Type B pancreatic cell (in vitro differentiated cells): ENCODE measurements around the gene APAF1. TPM values are rescaled to one million over a fixed set of nuclear protein-coding genes. Genes with fewer than 3 reads are reported as not detected.
"Not testable (repeated sequence)": the region's sequence is repeated elsewhere in the genome, so short reads cannot be mapped to it uniquely, and the experiment has no call there.

ENCODE experiments used
- DNase-seq: peaks from one replicate; pipeline ENCODE4 v3.0.0; 2021; ENCODE audit warnings: mixed read lengths; ENCODE audit not compliant: unreplicated experiment; ENCODE audit errors: extremely low spot score
- H3K27ac Mint-ChIP-seq: 2 replicates; pipeline ENCODE4 v1.8.0; 2021; ENCODE audit warnings: mild to moderate bottlenecking, mixed read lengths
- H3K27me3 Mint-ChIP-seq: 2 replicates; pipeline ENCODE4 v1.8.0; 2021; ENCODE audit warnings: mixed read lengths
- H3K36me3 Mint-ChIP-seq: 2 replicates; pipeline ENCODE4 v1.8.0; 2021; ENCODE audit warnings: mixed read lengths
- H3K4me1 Mint-ChIP-seq: one replicate; pipeline ENCODE4 v1.8.0; 2021; ENCODE audit warnings: mixed read lengths; ENCODE audit not compliant: unreplicated experiment
- H3K4me3 Mint-ChIP-seq: 2 replicates; pipeline ENCODE4 v1.8.0; 2021; ENCODE audit warnings: mild to moderate bottlenecking, mixed read lengths
- H3K9me3 Mint-ChIP-seq: 2 replicates; pipeline ENCODE4 v1.8.0; 2021; ENCODE audit warnings: mixed read lengths
- CTCF ChIP-seq: fragments of 200-600 bp; sonication (generic); conservative IDR thresholded peaks from 2 replicates; pipeline ENCODE4 v1.5.0; 2021; ENCODE audit warnings: antibody characterized with exemption, mild to moderate bottlenecking
- total RNA-seq: library from RNA; stranded (reverse); gene quantifications from 2 replicates; pipeline ENCODE4 v1.2.1, GENCODE V29; 2021; ENCODE audit warnings: low replicate concordance

The APAF1 gene
- total RNA-seq, 1 donor from 2014 or later: 21.7 TPM

DNA sequence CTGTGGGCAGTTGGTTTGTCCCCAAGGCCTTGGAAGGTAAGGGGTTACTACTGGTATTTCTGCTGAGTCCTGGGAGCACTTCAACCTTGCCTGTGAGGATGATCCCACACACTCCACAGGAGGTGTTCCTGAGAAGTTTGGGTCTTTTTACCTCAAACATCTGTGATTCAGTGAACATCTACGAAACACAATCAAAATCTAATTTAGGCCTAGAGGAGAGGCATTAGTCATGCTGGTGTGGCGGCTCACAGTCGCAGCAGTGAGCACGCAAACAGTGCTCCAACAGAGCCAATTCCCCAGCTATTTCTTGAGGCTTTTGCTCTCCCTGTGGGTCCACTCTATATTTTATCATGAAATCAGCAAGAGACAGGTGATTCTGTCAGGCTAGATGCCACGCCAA is 107.6 kb downstream of the APAF1 start:
- Mint-ChIP-seq H3K9me3 (peaks cover 9% of the 10 kb centered on the region), H3K4me3 (no peak overlapping the region), H3K27ac (no peak overlapping the region), H3K4me1 (peaks cover 26% of the 10 kb centered on the region), H3K36me3 (peaks cover 4% of the 10 kb centered on the region), H3K27me3 (peaks cover 6% of the 10 kb centered on the region)
- no peak for TF ChIP-seq CTCF
- no peak for DNase-seq

GRCh38 chr12:98754095-98754494 is 109.0 kb downstream of the APAF1 start:
- Mint-ChIP-seq H3K9me3 (peaks cover 9% of the 10 kb centered on the region), H3K4me1 (peaks cover 26% of the 10 kb centered on the region), H3K27ac (no peak overlapping the region), H3K27me3 (peaks cover 6% of the 10 kb centered on the region), H3K4me3 (no peak overlapping the region), H3K36me3 (peaks cover 4% of the 10 kb centered on the region)
- DNase-seq: no peak
- TF ChIP-seq CTCF: no peak

DNA sequence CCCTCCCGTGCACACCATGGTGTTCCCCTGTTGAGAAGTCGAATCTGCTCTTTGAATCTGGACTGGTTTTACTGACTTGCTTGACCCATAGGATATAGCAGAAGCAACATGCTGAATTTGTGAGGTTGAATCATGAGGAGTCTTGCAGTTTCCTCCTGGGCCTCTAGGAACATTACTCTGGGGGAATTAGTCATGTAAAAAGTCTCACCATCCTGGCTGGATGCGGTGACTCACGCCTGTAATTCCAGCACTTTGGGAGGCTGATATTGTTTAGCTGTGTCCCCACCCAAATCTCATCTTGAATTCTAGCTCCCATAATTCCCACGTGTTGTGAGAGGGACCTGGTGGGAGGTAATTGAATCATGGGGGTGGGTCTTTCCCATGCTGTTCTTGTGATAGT is 110.8 kb downstream of the APAF1 start:
- H3K9me3 Mint-ChIP-seq, H3K27ac Mint-ChIP-seq, H3K36me3 Mint-ChIP-seq, H3K27me3 Mint-ChIP-seq, H3K4me3 Mint-ChIP-seq, DNase-seq: not testable (repeated sequence)
- H3K4me1 Mint-ChIP-seq: peaks cover 22% of the 10 kb centered on the region

- peaks cover 22% of the 10 kb centered on the region for H3K4me1 Mint-ChIP-seq
- DNase-seq: no peak
- no peak overlapping the region for H3K27ac Mint-ChIP-seq
- peaks cover 5% of the 10 kb centered on the region for H3K9me3 Mint-ChIP-seq
- H3K36me3 Mint-ChIP-seq: peaks cover 4% of the 10 kb centered on the region
- no peak for TF ChIP-seq CTCF
- H3K27me3 Mint-ChIP-seq: no peaks in the 10 kb centered on the region
- H3K4me3 Mint-ChIP-seq: no peak overlapping the region
Observed at GRCh38 chr12:98757455-98757854, 112.4 kb downstream of the APAF1 start.

- peaks cover 5% of the 10 kb centered on the region for H3K9me3 Mint-ChIP-seq
- TF ChIP-seq CTCF: no peak
- H3K4me3 Mint-ChIP-seq: no peak overlapping the region
- H3K27ac Mint-ChIP-seq: no peak overlapping the region
- no peaks in the 10 kb centered on the region for H3K27me3 Mint-ChIP-seq
- H3K36me3 Mint-ChIP-seq: peaks cover 4% of the 10 kb centered on the region
- peaks cover 14% of the 10 kb centered on the region for H3K4me1 Mint-ChIP-seq
- DNase-seq: peak; percentile 22
Observed at GRCh38 chr12:98758331-98758730, 113.2 kb downstream of the APAF1 start.

DNA sequence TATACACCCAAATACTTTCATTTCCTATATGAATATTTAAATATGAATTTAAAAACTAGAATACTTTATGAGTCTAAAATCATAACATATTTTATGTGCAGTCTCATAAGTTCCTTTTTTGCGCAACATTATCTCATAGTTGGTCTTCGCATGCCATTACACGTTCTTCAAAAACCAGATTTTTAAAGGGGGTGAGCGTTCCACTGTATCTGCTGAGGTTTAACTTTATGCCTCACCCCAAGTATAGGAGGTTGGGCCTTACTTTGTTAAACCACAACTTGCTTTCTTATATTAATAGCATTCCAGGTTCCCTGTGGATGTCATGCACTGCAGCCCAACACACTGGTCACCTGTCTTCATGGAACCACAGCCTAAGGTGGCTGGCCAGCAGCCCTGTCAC is 118.6 kb downstream of the APAF1 start:
- no peak for TF ChIP-seq CTCF
- H3K4me1 Mint-ChIP-seq: no peaks in the 10 kb centered on the region
- H3K27me3 Mint-ChIP-seq: no peaks in the 10 kb centered on the region
- H3K4me3 Mint-ChIP-seq: no peak overlapping the region
- no peak for DNase-seq
- no peak overlapping the region for H3K27ac Mint-ChIP-seq
- no peaks in the 10 kb centered on the region for H3K9me3 Mint-ChIP-seq
- H3K36me3 Mint-ChIP-seq: no peaks in the 10 kb centered on the region
